NCI-H1105 treated with DMSO at 0.1 percent for 48 hours (cell line): ENCODE measurements around the gene HIP1.
"Not testable (repeated sequence)": the region's sequence is repeated elsewhere in the genome, so short reads cannot be mapped to it uniquely, and the experiment has no call there.

Source experiments
- DNase-seq: peaks from one replicate; lab custom pipeline; 2025; lab: John Stamatoyannopoulos, UW

Gene HIP1

GRCh38 chr7:75571209-75571608, 167.5 kb downstream of the HIP1 start:
- DNase-seq: no peak

GRCh38 chr7:75569629-75570282, 169.0 kb downstream of the HIP1 start:
- not testable (repeated sequence) for DNase-seq

- no peak for DNase-seq
Observed at GRCh38 chr7:75567948-75568595, 170.7 kb downstream of the HIP1 start.

GRCh38 chr7:75565132-75565837, 173.5 kb downstream of the HIP1 start:
- no peak for DNase-seq

- no peak for DNase-seq
Observed at GRCh38 chr7:75563171-75563570, 175.6 kb downstream of the HIP1 start.

- no peak for DNase-seq
Observed at GRCh38 chr7:75559976-75560365, 178.8 kb downstream of the HIP1 start.

- DNase-seq: no peak
Observed at GRCh38 chr7:75559355-75559975, 179.3 kb downstream of the HIP1 start.

- DNase-seq: not testable (repeated sequence)
Observed at GRCh38 chr7:75556835-75557234, 181.9 kb downstream of the HIP1 start.

- no peak for DNase-seq
Observed at GRCh38 chr7:75555736-75556135, 183.0 kb downstream of the HIP1 start.

- DNase-seq: no peak
Observed at GRCh38 chr7:75546237-75547015, 192.3 kb downstream of the HIP1 start.

GRCh38 chr7:75537731-75538130, 201.0 kb downstream of the HIP1 start:
- no peak for DNase-seq

GRCh38 chr7:75536940-75537538, 201.7 kb downstream of the HIP1 start:
- DNase-seq: no peak

- no peak for DNase-seq
Observed at GRCh38 chr7:75536491-75536890, 202.2 kb downstream of the HIP1 start.

- DNase-seq: no peak
Observed at GRCh38 chr7:75534727-75535307, 203.9 kb downstream of the HIP1 start.

GRCh38 chr7:75533926-75534325, 204.8 kb downstream of the HIP1 start:
- DNase-seq: no peak

GRCh38 chr7:75532639-75533038, 206.1 kb downstream of the HIP1 start:
- DNase-seq: no peak

- no peak for DNase-seq
Observed at GRCh38 chr7:75531359-75531821, 207.4 kb downstream of the HIP1 start.

GRCh38 chr7:75527224-75527722, 211.5 kb downstream of the HIP1 start:
- DNase-seq: not testable (repeated sequence)

GRCh38 chr7:75521727-75522126, 217.0 kb downstream of the HIP1 start:
- not testable (repeated sequence) for DNase-seq

- DNase-seq: not testable (repeated sequence)
Observed at GRCh38 chr7:75518842-75519241, 219.9 kb downstream of the HIP1 start.

GRCh38 chr7:75509033-75509432, 229.7 kb downstream of the HIP1 start:
- DNase-seq: not testable (repeated sequence)
